ENCODE results near the gene EFNB3.

EFNB3 gene, protein sequence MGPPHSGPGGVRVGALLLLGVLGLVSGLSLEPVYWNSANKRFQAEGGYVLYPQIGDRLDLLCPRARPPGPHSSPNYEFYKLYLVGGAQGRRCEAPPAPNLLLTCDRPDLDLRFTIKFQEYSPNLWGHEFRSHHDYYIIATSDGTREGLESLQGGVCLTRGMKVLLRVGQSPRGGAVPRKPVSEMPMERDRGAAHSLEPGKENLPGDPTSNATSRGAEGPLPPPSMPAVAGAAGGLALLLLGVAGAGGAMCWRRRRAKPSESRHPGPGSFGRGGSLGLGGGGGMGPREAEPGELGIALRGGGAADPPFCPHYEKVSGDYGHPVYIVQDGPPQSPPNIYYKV

DNA sequence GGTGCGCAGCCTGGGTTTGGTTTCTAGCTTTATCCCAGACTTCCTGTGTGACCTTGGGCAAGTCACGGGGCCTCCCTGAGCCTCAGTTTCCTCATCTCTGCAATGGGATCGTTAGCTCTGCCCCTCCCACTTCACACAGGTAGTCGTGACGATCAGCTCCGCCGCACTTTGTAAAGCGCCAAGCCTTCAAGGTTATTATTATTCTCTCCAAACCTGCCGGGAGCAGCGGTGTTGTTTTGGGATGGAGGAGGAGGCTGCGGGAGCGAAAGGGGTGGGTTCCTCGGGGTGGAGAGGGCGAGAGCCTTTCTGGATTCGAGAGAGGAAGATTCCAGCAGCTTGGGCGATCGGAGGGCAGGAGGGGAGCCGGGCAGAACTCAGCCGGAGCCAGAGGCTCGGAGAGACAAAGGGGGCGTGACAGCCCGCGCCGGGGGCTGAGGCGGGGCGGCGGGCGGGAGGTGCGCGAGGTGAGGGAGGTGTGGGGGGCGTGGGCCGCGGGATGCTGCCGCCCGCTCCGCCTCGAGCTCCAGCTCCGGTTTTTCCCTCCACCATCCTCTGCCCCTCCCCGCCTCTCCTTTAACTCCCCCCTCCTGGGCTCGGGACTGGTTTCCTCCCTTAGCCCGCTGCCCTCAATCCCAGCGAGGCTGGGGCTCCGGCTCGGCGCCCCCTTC, at the start of gene EFNB3:
TSS of gene EFNB3 (plus strand) at position 602 of the 668 bp plus-strand sequence. CDS start 397 bp downstream, outside the sequence.
- DNase-seq = no peak

DNA sequence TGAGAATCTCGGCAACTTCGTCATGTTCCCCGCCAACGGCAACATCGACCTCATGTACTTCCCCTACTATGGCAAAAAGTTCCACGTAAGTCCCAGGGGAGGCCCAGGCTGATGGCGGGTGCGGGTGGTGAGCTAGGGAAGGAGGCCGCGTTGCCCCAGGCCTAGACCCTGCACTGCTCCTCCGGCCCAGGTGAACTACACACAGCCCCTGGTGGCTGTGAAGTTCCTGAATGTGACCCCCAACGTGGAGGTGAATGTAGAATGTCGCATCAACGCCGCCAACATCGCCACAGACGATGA, 49.5 kb upstream of the EFNB3 start:
- no peak for DNase-seq

DNA sequence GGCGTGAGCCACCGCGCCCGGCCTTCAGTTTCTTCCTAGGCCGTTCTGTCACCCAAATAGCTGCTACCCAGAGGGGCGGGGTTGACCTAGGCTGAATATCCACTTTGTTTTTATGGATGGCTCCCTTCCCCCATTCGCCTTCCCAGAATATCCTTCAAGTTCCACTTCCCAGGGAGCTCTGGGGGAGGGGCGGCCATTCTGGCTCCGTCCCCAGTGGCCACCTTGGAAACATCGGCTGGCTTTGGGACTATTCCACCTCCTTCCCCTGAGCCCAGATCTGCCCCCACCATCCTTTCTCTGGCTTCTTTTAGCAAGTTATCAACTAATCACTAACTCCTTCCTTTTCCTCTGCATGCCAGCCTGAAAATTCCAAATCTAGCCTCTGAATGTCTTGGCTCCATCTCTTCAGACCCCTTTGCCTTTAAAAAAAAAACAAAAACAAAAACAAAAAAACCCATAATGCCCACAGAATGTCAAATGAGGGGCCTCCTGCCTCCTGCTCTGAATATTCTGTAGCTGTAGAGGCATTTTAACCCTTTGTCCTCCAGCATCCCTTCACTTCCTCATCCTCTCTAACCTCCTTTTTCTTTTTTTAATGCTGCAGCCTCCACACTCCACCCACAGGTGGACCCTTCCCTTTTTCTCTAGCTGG, 47.9 kb upstream of the EFNB3 start:
- no peak for DNase-seq

DNA sequence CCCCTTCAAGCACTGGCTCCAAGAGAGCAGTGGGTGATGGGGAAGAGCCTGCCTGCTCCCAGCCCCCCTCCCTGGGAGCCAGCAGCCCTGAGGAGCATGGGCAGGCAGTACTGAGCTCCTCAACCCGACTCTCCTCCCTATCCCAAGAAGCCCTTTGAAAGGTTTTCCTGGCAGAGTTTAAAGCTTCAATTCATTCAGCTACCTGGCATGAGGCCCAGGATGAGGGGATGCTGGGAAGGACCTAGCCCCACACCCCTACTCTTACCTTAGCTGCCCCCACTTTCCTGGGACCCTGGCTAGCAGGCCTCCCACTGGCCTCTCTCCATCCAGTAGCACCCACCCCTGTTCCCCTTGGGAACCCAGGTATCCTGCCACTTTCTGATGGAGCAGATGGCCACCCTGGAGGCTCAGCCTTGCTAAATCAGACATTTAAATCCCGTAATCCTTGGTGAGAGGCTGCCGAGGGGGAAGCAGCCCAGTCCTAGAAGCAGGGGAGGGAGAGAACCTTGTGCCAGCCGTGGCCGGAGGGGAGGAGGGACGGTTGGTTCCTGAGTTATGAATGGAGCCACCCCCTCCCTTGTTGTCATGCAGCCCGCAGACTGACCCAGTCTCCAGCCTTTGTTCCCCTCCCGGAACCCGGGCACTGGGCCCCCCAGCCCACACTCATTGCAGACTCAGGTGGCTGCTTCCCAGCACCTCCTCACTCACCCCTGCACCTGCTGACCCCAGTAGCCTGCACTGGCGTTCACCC, 37.2 kb upstream of the EFNB3 start:
- no peak for DNase-seq

DNA sequence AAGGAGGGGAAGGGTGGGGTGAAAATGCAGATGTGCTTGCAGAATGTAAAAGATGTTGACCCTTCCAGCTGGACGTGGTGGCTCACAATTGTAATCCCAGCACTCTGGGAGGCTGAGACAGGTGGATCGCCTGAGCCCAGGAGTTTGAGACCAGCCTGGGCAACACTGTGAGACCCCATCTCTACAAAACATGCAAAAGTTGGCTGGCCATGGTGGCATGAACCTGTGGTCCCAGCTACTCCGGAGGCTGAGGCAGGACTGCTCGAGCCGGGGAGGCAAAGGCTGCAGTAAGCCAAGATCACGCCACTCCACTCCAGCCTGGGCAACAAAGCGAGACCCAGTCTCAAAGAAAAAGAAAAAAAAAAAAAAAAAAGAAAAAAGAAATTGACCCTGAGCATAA, 36.5 kb upstream of the EFNB3 start:
- DNase-seq = no peak

DNA sequence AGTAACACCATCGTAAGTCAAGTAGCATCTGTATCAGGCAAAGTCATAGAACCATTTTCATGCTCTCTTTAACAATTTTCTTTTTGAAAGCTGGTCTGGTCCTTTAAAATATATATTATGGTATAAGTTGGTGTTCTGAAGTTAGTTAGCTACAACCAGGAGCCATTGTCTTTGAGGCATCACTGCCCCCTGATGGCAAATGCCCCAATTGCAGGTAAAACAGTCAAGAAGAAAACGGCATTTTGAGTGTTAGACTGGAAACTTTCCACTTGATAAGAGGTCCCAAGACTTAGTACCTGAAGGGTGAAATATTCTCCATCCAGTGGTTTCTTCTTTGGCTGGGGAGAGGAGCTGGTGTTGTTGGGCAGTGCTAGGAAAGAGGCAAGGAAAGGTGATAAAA, 31.8 kb upstream of the EFNB3 start:
- DNase-seq = peak in 4 of 6 experiments; percentile 4 to 20 (median 8)

DNA sequence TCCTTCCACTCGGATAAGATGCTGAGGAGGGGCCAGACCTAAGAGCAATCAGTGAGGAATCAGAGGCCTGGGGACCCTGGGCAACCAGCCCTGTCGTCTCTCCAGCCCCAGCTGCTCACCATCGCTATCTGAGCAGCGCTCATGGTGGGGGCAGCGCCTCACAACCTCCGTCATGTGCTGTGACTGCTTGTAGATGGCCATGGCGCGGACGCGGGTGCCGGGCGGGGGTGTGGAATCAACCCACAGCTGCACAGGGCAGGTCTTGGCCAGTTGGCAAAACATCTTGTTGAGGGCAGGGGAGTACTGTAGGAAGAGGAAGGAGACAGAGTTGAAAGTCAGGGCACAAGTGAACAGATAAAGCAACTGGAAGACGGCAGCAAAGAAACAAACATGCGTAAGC, 30.1 kb upstream of the EFNB3 start:
- DNase-seq = no peak

DNA sequence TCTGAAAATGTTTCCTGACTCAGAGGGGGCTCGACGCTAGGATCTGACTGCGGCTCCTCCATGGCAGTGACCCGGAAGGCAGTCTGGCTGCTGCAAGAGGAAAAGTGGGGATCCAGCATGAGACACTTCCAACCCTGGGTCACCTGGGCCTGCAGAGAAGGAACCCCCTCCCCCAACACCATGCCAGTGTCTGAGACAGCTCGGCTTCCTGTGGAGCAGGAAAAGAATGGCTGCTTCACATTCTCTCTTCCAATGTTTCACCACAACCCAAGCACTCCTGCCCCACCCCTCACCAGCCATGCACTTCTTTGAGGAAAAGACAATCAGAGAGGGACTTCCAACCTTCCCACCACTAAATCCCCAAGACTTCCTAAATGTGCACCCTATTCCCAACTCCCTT, 28.5 kb upstream of the EFNB3 start:
- no peak for DNase-seq

DNA sequence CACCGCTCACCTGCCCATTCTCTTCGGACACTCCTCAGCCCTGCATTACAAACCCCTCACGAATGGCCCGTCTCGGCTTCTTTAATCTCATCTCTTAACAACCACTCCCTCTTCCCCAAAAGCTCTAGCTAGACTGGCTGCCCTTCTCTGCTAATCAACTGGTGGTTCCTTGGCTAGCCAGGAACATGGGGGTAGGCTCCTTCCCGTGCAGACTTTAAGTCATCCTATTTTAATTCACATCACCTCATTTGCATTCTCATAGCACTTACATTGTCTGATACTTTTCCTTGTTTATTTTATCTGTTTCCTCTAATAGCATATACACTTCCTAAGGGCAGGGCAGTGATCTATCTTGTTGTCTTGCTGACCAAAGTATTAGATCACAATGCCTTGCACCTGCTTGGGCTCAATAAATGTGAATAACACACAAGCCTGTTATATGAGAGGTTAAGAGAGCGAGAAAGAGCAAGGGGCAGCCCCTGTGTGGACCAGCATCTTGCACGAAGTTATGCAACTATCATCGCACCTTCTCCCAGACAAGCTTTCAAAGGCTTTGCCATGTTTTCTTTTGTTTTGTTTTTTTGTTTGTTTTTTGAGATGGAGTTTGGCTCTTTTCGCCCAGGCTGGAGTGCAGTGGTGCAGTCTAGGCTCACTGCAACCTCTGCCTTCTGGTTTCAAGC, 27.5 kb upstream of the EFNB3 start:
- DNase-seq = no peak

DNA sequence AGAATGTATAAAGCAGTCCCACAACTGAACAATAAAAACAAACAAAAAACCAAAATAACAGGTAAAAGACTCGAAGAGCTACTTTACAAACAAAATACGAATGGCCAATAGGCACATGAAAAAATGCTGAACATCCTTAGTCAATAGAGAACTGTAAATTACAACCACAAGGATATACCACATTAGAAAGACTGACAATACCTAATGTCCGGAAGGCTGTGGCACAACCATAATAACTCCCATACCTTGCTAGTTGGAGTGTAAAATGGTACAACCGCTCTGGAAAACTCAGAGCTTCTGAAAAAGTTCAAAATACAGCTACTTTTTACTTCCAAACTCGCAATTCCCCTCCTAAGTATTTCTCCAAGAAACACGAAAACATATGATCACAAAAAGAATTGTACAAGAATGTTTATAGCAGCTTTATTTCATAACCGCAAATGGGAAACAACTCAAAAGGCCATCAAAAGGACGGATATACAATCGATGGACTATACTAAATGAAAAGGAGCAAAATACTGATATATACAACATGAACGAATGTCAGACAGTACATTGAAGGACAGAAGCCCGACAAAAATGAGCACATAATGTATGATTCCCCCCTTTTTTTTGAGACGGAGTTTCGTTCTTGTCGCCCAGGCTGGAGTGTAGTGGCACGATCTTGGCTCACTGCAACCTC, 20.0 kb upstream of the EFNB3 start:
- no peak for DNase-seq

DNA sequence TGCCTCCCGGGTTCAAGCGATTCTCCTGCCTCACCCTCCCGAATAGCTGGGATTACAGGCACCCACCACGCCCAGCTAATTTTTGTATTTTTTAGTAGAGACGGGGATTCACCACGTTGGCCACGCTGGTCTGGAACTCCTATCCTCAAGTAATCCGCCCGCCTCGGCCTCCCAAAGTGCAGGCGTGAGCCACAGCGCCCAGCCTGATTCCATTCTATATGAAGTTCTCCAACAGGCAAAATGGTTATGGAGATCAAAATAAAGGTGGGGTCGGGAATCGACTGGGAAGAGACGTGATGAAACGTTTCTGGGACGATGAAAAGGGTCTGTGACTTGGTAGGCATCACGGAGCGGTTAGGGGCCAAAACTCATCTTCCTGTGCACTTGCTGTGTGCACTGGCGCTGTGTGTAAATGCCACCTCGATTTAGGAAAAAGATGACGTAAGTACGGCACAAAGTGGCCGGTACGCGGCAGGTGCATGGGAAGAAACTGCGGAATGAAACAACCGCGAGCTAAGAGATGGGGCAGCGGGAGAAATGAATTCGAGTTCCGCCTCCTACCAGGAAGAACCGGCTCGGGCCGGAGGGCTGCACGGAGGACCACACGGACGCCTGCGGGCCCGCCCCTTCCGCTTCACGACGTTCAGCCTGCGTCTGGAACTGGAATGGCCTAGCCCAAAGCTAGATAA, 19.3 kb upstream of the EFNB3 start:
- peak; percentile 77 to 99 (median 89) for DNase-seq

DNA sequence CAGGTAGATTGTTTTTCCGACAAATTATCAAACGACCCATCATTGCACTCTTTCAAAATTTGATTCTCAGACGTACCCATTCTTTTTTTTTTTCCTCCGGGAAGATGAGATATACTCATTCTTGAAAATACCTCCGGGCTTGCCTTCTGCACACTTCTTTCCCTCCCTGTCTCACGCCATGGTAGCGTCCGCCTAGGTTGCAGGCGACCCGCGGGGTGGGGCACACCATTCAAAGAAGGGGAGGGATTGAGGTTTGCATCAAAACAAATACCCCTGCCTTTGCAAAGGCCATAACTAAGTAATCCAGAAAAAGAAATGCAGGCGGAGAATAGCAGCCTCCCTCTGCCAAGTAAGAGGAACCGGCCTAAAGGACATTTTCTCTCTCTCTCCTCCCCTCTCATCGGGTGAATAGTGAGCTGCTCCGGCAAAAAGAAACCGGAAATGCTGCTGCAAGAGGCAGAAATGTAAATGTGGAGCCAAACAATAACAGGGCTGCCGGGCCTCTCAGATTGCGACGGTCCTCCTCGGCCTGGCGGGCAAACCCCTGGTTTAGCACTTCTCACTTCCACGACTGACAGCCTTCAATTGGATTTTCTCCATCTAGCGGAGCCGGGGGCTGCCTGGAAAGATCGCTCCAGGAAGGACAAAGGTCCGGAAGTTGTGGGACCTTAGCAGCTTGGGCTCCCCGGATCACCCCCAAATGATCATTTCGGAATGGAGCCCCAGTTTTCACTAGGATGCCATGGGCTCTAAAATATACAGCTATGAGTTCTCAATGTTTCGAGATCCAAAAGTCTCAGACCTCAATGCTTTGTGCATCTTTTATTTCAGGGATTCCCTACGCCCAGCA, 18.6 kb upstream of the EFNB3 start:
- peak; percentile 70 to 99 (median 85) for DNase-seq

DNA sequence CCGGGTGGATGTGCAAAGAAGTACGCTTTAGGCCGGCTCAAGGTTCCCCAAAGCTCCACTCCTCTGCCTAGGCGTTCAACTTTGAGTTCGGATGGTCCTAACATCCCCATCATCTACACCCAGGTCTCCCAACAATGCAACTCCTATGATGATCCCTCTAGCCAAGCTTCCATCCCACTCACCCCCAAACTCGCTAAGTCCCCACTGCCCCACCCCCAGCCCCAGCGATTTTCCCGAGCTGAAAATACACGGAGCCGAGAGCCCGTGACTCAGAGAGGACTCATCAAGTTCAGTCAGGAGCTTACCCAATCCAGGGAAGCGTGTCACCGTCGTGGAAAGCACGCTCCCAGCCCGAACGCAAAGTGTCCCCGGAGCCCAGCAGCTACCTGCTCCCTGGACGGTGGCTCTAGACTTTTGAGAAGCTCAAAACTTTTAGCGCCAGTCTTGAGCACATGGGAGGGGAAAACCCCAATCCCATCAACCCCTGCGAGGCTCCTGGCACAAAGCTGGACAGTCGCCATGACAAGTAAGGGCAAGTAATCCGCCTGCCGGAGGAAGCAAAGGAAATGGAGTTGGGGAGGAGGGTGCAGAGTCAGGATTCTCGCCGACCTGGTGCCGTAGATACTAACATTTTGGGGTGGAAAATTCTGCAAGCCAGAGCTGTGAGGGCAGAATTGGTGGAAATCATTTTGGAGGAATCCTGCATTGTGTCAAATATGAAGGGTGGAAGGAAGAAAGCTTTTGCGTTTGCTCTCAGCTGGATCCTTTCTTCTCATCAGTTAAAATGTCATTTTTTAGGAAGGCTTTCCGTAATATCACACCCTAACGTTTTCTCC, 17.7 kb upstream of the EFNB3 start, which contains the start of gene TP53:
TSS of gene TP53 (minus strand) at position 419 of the 836 bp plus-strand sequence. CDS start 10,896 bp downstream, outside the sequence.
- DNase-seq = peak; percentile 82 to 89 (median 86)

DNA sequence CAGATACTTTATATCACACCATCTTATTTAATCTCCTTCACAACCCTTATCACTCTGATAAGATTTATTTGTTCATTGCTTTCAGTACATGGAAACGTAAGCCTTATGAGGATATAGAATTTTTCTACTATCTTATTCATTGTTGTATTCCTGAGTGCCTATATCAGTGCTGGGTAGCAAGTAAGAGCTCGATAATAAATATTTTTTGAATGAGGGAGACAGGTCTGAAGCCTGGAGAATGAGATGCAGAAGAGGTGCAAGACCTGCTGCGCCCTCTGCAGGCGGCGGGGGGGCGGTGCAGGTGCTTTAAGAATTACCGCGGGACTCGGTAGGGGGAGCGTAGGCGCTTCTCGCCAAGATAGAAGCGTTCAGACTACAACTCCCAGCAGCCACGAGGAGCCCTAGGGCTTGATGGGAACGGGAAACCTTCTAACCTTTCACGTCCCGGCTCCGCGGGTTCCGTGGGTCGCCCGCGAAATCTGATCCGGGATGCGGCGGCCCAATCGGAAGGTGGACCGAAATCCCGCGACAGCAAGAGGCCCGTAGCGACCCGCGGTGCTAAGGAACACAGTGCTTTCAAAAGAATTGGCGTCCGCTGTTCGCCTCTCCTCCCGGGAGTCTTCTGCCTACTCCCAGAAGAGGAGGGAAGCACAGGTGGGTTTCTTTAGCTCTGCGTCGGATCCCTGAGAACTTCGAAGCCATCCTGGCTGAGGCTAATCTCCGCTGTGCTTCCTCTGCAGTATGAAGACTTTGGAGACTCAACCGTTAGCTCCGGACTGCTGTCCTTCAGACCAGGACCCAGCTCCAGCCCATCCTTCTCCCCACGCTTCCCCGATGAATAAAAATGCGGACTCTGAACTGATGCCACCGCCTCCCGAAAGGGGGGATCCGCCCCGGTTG, 16.8 kb upstream of the EFNB3 start, which contains the start of gene WRAP53:
TSS of gene WRAP53 (plus strand) at position 570 of the 900 bp plus-strand sequence. CDS start at position 742, 172 bp downstream.
- peak; percentile 91 to 96 (median 94) for DNase-seq

DNA sequence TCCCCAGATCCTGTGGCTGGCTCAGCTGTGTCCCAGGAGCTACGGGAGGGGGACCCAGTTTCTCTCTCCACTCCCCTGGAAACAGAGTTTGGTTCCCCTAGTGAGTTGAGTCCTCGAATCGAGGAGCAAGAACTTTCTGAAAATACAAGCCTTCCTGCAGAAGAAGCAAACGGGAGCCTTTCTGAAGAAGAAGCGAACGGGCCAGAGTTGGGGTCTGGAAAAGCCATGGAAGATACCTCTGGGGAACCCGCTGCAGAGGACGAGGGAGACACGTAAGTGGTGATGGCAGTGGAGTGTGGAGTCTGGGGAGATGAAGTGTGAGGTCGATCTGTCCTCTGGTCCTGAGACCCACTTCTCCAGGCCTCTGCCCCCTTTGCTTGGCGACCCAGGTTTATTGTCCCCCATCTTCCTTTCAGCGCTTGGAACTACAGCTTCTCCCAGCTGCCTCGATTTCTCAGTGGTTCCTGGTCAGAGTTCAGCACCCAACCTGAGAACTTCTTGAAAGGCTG, 16.1 kb upstream of the EFNB3 start:
- no peak for DNase-seq

DNA sequence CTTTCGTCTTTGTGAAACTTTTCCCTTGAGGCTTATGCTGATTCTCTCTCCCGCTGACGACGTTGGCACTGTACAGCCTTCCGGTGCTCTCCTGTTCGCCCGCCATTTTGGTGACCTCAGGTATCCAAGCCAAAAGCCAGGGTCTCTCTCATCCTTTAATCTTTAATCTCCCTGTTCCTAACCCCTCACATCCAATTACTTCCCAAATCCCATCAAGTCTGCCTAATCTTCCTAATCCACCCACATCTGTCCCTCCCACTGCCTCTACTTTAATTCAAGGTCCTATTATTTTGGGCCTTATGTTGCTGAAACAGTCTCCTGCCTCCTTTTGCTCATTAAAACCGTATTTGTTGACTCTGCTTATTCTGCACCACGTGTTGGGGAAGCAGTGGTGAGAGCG, 9.4 kb upstream of the EFNB3 start:
- DNase-seq = no peak

DNA sequence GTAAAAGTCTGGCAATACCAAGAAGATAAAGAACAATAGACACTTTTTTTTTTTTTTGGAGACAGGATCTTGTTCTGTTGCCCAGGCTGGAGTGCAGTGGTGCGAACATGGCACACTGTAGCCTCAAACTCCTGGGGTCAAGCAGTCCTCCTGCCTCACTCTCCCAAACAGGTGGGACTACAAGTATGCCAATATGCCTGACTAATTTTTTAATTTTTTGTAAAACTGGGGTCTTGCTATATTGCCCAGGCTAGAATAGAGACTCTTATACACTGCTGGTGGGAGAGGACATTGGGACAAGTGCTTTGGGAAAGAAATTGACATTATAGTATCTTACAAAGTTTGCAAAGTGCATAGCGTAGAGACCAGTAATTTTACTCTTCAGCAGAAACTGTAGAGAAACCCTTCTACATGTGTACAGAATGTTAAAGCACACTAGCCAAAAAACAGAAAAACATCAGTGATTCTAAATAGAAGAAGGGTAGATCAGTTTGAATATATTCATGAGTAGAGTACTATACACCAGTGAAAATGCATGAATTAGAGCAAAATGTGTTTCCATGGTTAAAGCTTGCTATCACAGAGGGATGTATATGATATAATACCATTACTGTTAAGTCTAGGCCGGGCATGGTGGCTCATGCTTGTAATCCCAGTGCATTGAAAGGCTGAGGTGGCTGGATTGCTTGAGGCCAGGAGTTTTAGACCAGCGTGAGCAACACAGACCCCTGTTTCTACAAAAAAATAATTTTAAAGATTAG, 7.0 kb upstream of the EFNB3 start:
- no peak for DNase-seq
